K562 treated with DMSO at 1 percent for 24 hours (cell line): ENCODE results near the gene MTM1. TPM values are rescaled to one million over a fixed set of nuclear protein-coding genes. Genes with fewer than 3 reads are reported as not detected.

Experiments
- total RNA-seq: library from RNA; unstranded; fragments of 300-600 nt; gene quantifications from 2 replicates; pipeline ENCODE4 v1.2.3, GENCODE V29; 2022; ENCODE audit warnings: low read depth; ENCODE audit not compliant: insufficient read depth

Gene MTM1
- total RNA-seq = 5.8 and 7.3 TPM in 2 replicates

GRCh38 chrX:150568320-150569154 is at the start of gene MTM1:
MTM1 (plus strand) TSS chrX:150568621; CDS start chrX:150592615, 23,994 bp downstream.

GRCh38 chrX:150692831-150693724 is 124.7 kb downstream of the MTM1 start, which contains the start of gene MTMR1:
MTMR1 (plus strand) TSS chrX:150693396; CDS start chrX:150693531, 135 bp downstream.

Other genes starting within 250 kb of the MTM1 start
- gene MAMLD1, start 205.3 kb upstream of the MTM1 start, total RNA-seq = 0.07 TPM in 1 of 2 replicates, not detected in the other
- 18.6 and 19.0 TPM in 2 replicates for gene MTMR1, start 124.8 kb downstream of the MTM1 start, total RNA-seq